HL-60 (cell line): ENCODE measurements around the gene LRRC15.

Source experiments
- CTCF ChIP-seq: IDR thresholded peaks from one replicate; pipeline ENCODE4 v1.5.1; 2011; ENCODE audit warnings: low read length, control low read depth, inconsistent platforms; ENCODE audit not compliant: insufficient read depth
- GABPA ChIP-seq: IDR thresholded peaks from 2 replicates; pipeline ENCODE4 v1.6.1; 2012; ENCODE audit warnings: low read depth
- POLR2AphosphoS5 ChIP-seq: IDR thresholded peaks from 2 replicates; pipeline ENCODE4 v1.6.1; 2012; ENCODE audit warnings: low read depth
- REST ChIP-seq: IDR thresholded peaks from 2 replicates; pipeline ENCODE4 v1.6.1; 2012; ENCODE audit warnings: low read depth; ENCODE audit not compliant: insufficient replicate concordance
- SPI1 ChIP-seq: IDR thresholded peaks from 2 replicates; pipeline ENCODE4 v1.6.1; 2012; ENCODE audit warnings: low read depth, mild to moderate bottlenecking, borderline replicate concordance

- TF ChIP-seq POLR2AphosphoS5 (no peak), CTCF (no peak), REST (no peak), SPI1 (no peak), GABPA (no peak)
Observed at GRCh38 chr3:194311000-194311399, 58.5 kb downstream of the LRRC15 start.
